ENCODE results near the gene RAP1A.
"Not testable (repeated sequence)": the region's sequence is repeated elsewhere in the genome, so short reads cannot be mapped to it uniquely, and the experiment has no call there.

RAP1A gene

DNA sequence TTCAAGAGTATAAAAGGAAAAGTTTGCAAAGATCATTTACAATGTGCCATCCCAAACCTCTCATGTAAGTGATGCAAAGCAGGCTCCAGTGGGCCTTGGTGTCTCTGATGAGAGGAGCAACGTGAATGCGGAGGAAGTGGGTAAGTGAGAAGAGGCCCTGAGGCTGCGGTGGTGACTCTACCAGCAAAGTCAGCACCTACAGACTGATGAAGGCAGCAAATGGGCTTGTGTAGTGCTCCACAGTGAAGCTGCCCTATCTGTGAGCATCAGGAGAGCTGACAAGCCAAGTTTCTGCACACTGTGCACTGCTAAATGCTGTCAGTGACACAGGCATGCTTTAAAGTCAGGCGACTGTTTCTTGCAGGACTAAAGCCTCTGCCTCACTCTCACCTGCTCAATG lies 15.6 kb upstream of the RAP1A start:
- H3K4me3 ChIP-seq (ENCODE audit: low read depth, low read length): peak overlapping the region; percentile 48
- TF ChIP-seq, protein P1, sequence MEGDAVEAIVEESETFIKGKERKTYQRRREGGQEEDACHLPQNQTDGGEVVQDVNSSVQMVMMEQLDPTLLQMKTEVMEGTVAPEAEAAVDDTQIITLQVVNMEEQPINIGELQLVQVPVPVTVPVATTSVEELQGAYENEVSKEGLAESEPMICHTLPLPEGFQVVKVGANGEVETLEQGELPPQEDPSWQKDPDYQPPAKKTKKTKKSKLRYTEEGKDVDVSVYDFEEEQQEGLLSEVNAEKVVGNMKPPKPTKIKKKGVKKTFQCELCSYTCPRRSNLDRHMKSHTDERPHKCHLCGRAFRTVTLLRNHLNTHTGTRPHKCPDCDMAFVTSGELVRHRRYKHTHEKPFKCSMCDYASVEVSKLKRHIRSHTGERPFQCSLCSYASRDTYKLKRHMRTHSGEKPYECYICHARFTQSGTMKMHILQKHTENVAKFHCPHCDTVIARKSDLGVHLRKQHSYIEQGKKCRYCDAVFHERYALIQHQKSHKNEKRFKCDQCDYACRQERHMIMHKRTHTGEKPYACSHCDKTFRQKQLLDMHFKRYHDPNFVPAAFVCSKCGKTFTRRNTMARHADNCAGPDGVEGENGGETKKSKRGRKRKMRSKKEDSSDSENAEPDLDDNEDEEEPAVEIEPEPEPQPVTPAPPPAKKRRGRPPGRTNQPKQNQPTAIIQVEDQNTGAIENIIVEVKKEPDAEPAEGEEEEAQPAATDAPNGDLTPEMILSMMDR (IDR thresholded peaks at IDR 0.05; ENCODE audit: insufficient read depth, low read depth, low read length, missing control alignments): no peak
- peak; percentile 85 for DNase-seq (ENCODE audit: low read depth)

DNA sequence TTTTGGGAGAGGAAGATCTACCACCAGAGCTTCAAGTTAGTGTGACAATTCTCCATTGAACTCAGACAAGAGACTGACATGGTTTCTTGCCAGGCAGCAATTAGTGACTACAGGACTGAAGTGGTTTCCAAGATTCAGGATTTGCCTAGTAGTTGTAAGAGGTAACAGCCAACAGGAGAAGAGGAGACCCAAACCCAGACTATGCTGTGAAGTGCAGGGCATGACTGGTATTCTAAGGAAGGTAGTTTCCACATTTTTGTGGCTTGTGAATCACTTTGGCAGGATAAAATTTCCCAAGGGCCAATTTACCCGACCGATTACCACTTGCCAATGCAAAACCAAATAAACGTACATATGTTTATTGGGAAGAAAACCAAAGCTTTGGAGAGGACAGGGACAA lies 14.7 kb upstream of the RAP1A start:
- TF ChIP-seq, protein P1 (IDR thresholded peaks at IDR 0.05; ENCODE audit: insufficient read depth, low read depth, low read length, missing control alignments): no peak
- no peak overlapping the region for H3K4me3 ChIP-seq (ENCODE audit: low read depth, low read length)
- DNase-seq (ENCODE audit: low read depth): no peak

DNA sequence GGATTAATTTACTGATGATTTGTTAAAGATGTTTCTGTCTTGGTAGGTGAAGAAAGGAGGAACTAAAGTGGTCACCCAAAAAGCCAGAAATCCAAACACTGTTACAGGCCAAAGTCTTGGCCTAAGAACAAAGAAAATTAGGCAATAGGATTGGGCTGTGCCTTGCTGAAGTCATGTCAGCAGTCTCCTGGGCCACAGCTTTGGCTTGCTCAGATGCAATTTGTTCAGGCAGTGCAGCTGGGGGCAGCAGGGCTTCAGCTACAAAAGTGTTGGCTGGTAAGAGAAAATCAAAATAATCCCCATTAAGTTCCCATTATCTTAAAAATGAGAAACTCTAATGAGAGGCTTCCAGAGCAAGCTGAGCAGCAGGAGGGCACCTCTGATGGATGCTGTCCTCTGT lies 14.0 kb upstream of the RAP1A start:
- TF ChIP-seq, protein P1 (IDR thresholded peaks at IDR 0.05; ENCODE audit: insufficient read depth, low read depth, low read length, missing control alignments): no peak
- no peak for DNase-seq (ENCODE audit: low read depth)
- H3K4me3 ChIP-seq (ENCODE audit: low read depth, low read length): no peak overlapping the region

- not testable (repeated sequence) for H3K4me3 ChIP-seq (ENCODE audit: low read depth, low read length); DNase-seq (ENCODE audit: low read depth)
These were observed 13.0 kb upstream of the RAP1A start for GRCh38 chr1:111606457-111607215.

DNA sequence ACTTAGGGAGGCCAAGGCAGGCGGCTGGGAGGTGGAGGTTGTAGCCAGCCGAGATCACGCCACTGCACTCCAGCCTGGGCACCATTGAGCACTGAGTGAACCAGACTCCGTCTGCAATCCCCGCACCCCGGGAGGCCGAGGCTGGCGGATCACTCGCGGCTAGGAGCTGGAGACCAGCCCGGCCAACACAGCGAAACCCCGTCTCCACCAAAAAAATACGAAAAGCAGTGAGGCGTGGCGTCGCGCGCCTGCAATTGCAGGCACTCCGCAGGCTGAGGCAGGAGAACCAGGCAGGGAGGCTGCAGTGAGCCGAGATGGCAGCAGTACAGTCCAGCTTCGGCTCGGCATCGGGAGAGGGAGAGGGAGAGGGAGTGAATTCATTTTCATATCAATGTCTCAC lies 11.1 kb upstream of the RAP1A start:
- not testable (repeated sequence) for DNase-seq (ENCODE audit: low read depth); H3K4me3 ChIP-seq (ENCODE audit: low read depth, low read length)

GRCh38 chr1:111611986-111612385 lies 7.6 kb upstream of the RAP1A start:
- DNase-seq (ENCODE audit: low read depth): no peak
- no peak overlapping the region for H3K4me3 ChIP-seq (ENCODE audit: low read depth, low read length)
- TF ChIP-seq, protein P1 (IDR thresholded peaks at IDR 0.05; ENCODE audit: insufficient read depth, low read depth, low read length, missing control alignments): no peak

DNA sequence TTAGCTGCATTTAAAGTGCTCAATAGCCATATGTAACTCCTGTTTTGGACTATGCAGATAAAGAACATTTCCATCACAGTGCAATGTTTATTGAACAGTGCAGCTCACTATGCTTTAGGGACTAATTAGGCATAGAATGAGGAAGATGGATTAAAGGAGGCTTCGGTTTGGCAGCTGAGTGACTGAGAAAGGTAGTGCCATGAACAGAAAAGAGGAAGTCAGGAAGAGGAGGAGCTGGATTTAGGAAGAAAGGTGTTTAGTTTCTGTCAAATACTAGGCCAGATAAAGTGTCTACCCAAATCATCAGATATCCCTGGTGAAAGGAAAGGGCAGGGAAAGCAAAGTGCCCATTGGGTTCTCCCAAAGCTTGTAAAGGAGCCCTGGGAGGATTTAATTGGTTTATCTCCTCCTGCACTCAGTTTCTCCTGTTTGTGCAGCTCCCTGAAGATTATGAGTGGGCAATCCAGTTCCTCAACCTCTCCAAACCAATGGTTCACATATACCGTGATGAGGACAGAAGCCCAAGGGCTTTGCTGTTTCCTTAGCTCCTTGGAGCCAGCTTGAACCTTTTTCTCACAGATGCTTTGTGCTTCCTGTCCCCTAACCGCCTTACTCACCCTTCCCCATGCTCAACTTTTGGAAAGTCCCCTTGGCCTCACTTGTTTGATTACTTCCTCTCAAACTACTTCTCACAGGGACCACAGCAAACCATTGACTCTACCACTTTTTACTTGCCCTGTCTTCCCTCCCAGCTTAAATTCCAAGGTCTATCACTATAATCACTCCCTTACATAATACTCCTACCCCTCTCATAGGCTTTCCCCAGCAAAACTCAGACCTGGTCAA lies 3.5 kb upstream of the RAP1A start:
- H3K4me3 ChIP-seq (ENCODE audit: low read depth, low read length): peak overlapping the region; percentile 9; the same call in 1 of the 2 replicates
- TF ChIP-seq, protein P1 (IDR thresholded peaks at IDR 0.05; ENCODE audit: insufficient read depth, low read depth, low read length, missing control alignments): no peak
- peak; percentile 92 for DNase-seq (ENCODE audit: low read depth)
